Measurements from ENCODE around the gene TRIM46.

- TF ChIP-seq CTCF (IDR thresholded peaks at IDR 0.05) (no peak), POLR2AphosphoS5 (IDR thresholded peaks at IDR 0.05) (no peak)
These were observed 12.1 kb downstream of the TRIM46 start for GRCh38 chr1:155185783-155186066.

Data from prostate gland (tissue), 2 donors.